Measurements from ENCODE around the gene ULK1. TPM values are rescaled to one million over a fixed set of nuclear protein-coding genes. Genes with fewer than 3 reads are reported as not detected.

ULK1 gene
- total RNA-seq, 1 donor: 9.1 TPM

GRCh38 chr12:131905081-131905629, 10.7 kb downstream of the ULK1 start:
- DNase-seq (ENCODE audit: low read depth): no peak
- no peak for TF ChIP-seq CTCF (IDR thresholded peaks at IDR 0.05; ENCODE audit: insufficient read depth, low read length)
- H3K4me3 ChIP-seq (ENCODE audit: low read depth, low read length): no peak overlapping the region

- H3K4me3 ChIP-seq (ENCODE audit: low read depth, low read length): no peak overlapping the region
- TF ChIP-seq CTCF (IDR thresholded peaks at IDR 0.05; ENCODE audit: insufficient read depth, low read length): no peak
- no peak for DNase-seq (ENCODE audit: low read depth)
Measured at GRCh38 chr12:131905630-131906091, 11.2 kb downstream of the ULK1 start.

- no peak for TF ChIP-seq CTCF (IDR thresholded peaks at IDR 0.05; ENCODE audit: insufficient read depth, low read length)
- H3K4me3 ChIP-seq (ENCODE audit: low read depth, low read length): no peak overlapping the region
- DNase-seq (ENCODE audit: low read depth): no peak
Measured at GRCh38 chr12:131907379-131908091, 13.1 kb downstream of the ULK1 start.

- TF ChIP-seq CTCF (IDR thresholded peaks at IDR 0.05; ENCODE audit: insufficient read depth, low read length): no peak
- DNase-seq (ENCODE audit: low read depth): no peak
- no peak overlapping the region for H3K4me3 ChIP-seq (ENCODE audit: low read depth, low read length)
Measured at GRCh38 chr12:131908092-131909080, 14.0 kb downstream of the ULK1 start.

GRCh38 chr12:131909081-131909751, 14.8 kb downstream of the ULK1 start:
- TF ChIP-seq CTCF (IDR thresholded peaks at IDR 0.05; ENCODE audit: insufficient read depth, low read length): no peak
- DNase-seq (ENCODE audit: low read depth): no peak
- H3K4me3 ChIP-seq (ENCODE audit: low read depth, low read length): no peak overlapping the region

- no peak for DNase-seq (ENCODE audit: low read depth)
- H3K4me3 ChIP-seq (ENCODE audit: low read depth, low read length): no peak overlapping the region
- TF ChIP-seq CTCF (IDR thresholded peaks at IDR 0.05; ENCODE audit: insufficient read depth, low read length): no peak
Measured at GRCh38 chr12:131909752-131910219, 15.4 kb downstream of the ULK1 start.

Measured in fibroblast of the aortic adventitia (primary cell).